ENCODE data around the gene TH. TPM values are rescaled to one million over a fixed set of nuclear protein-coding genes. Genes with fewer than 3 reads are reported as not detected.

TH gene
- total and polyA plus RNA-seq, 2 donors (not counting 1 experiment from before 2014, with no cell fraction given): not detected

DNA sequence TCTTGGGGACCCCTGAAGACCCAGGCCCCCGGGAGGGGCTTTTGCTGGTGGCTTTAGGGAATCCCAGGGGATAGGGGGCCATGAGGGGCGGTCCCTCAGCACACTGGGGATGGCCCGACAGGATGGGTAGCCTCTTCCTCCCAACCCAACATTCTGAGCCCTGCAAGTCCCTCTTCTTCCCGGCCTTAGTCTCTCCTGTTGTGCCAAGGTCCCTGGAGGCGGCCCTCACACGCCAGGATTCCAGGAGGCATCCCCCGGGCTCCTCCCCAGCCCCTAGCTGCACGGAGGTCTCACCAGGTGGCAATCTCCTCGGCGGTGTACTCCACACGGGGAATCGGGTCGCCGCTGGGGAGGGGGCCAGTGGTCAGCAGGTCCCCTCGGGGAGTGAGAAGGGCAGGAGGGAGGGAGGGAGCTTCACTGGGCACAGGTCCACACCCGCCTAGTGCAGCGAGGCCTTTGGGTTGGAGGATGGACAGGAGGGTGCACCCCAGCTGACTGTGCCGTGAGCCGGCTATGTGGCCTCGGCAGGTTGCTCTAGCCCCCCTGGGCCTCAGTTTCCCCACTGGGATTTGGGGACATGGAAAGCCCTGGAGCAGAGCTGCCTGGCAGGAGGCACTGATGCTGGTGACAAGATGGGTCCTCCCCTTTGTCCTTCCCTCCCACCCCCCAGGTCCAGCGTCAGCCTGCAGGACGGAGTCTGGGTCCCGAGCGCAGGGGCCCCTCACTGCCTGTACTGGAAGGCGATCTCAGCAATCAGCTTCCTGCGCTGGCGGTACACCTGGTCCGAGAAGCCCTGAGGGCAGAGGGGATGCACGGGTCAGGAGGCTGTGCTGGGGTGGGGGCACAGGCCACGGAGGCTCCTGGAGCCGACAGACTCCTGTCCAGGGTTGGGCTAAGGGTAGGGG, 4.2 kb downstream of the TH start:
- peaks cover 0 to 10% (median 0%) of the 10 kb centered on the region in 4 experiments for H3K27me3 ChIP-seq (replicated peaks in 1 of 4; ENCODE audit: control extremely low read depth in 1 of 4, control insufficient read depth in 3 of 4, insufficient read depth in 4 of 4, low read length in 3 of 4)
- ChIA-PET CTCF (interaction anchor here (0.8 to 3.7 kb wide), 5 partner anchors 11 to 255 kb away, joined by 3 to 23 read pairs (median 3); no protein-coding TSS in a partner anchor), POLR2A (no interaction called here)
- ATAC-seq (ENCODE audit: low read depth) (no peak), DNase-seq (no peak)
- H3K27ac Mint-ChIP-seq: no peak overlapping the region
- TF ChIP-seq EZH2 (IDR thresholded peaks at IDR 0.05; ENCODE audit: borderline replicate concordance, insufficient read depth, low read depth, low read length, poor library complexity, severe bottlenecking): no peak
- TF ChIP-seq, protein P1, sequence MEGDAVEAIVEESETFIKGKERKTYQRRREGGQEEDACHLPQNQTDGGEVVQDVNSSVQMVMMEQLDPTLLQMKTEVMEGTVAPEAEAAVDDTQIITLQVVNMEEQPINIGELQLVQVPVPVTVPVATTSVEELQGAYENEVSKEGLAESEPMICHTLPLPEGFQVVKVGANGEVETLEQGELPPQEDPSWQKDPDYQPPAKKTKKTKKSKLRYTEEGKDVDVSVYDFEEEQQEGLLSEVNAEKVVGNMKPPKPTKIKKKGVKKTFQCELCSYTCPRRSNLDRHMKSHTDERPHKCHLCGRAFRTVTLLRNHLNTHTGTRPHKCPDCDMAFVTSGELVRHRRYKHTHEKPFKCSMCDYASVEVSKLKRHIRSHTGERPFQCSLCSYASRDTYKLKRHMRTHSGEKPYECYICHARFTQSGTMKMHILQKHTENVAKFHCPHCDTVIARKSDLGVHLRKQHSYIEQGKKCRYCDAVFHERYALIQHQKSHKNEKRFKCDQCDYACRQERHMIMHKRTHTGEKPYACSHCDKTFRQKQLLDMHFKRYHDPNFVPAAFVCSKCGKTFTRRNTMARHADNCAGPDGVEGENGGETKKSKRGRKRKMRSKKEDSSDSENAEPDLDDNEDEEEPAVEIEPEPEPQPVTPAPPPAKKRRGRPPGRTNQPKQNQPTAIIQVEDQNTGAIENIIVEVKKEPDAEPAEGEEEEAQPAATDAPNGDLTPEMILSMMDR (IDR thresholded peaks at IDR 0.05): no peak
- 85% methylated on average over 28 of the region's 31 CpGs for WGBS (ENCODE audit: insufficient coverage)
- no peak overlapping the region for H2AFZ ChIP-seq (ENCODE audit: insufficient read depth, low read depth, low read length, poor library complexity, severe bottlenecking)
- no peaks in the 10 kb centered on the region for H3K9me3 ChIP-seq (ENCODE audit: control extremely low read depth in 1 of 3, control insufficient read depth in 2 of 3, insufficient read depth in 1 of 3, low read length in 2 of 3)
- H3K27me3 Mint-ChIP-seq: no peaks in the 10 kb centered on the region
- H3K9me3 Mint-ChIP-seq (ENCODE audit: insufficient read depth): no peaks in the 10 kb centered on the region
- H3K9ac ChIP-seq (ENCODE audit: low read length): no peak overlapping the region
- intact Hi-C loops (cut with micrococcal nuclease): no loop called here
- H3K79me2 ChIP-seq (ENCODE audit: control insufficient read depth, insufficient read depth, low read length): no peaks in the 10 kb centered on the region
- H3K4me3 ChIP-seq (ENCODE audit: control extremely low read depth in 1 of 5, extremely low read depth in 1 of 5, insufficient read depth in 1 of 5, low read depth in 2 of 5, low read length in 4 of 5): no peak overlapping the region
- no peak overlapping the region for H3K4me3 Mint-ChIP-seq
- H3K36me3 ChIP-seq (replicated peaks in 1 of 2; ENCODE audit: control extremely low read depth in 1 of 2, control insufficient read depth in 1 of 2, extremely low read depth in 1 of 2, insufficient read depth in 2 of 2, low read length in 1 of 2): no peaks in the 10 kb centered on the region
- no peak overlapping the region for H3K4me2 ChIP-seq (replicated peaks; ENCODE audit: low read depth, low read length, poor library complexity, severe bottlenecking)
- H3K27ac ChIP-seq (ENCODE audit: low read length in 2 of 2): no peak overlapping the region
- peaks cover 0 to 3% of the 10 kb centered on the region in 2 donors for H3K4me1 ChIP-seq (ENCODE audit: control insufficient read depth in 2 of 2, insufficient read depth in 2 of 2, low read length in 2 of 2)
- no peaks in the 10 kb centered on the region for H4K20me1 ChIP-seq (ENCODE audit: control insufficient read depth, insufficient read depth, low read length, poor library complexity, severe bottlenecking)
- H3K4me1 Mint-ChIP-seq: no peaks in the 10 kb centered on the region
